Measurements from ENCODE around the gene GRAP2. TPM values are rescaled to one million over a fixed set of nuclear protein-coding genes. Genes with fewer than 3 reads are reported as not detected.
A peak's percentile ranks its signal among the peaks of the same experiment; 100 is the strongest.

Gene GRAP2
- total and polyA plus RNA-seq, 10 of the 15 experiments (the other 5 are each of a cell fraction or from before 2014, with no cell fraction given), result 3.3 to 79.1 (median 59.6) TPM

DNA sequence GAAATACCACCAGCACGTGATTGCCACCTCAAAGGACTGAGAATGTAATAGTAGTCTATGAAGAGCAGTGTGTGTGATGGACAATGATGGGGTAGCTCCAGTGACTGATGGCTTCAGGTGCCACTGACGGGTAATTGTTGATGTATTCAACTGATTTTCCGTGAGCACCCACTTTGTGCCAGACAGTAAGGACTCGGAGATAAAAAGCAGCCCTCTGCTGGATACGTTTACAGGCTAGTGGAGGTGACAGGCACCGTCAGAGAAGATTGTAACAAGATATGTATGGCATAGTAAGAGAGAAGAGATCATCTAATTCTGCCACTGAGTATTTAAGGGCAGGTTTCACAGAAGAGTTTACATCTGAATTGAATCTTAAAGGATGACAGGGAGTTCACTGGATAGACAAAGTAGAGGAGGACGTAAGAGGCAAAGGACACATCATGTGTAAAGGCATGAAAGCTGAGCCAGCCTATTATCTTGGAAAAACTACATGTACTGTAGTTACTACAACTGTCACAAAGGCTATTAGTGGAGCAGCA is 6.3 kb upstream of the GRAP2 start:
- H3K9ac ChIP-seq (ENCODE audit: control insufficient read depth, insufficient read depth, low read length), result no peak overlapping the region
- H3K9me3 ChIP-seq (replicated peaks; ENCODE audit: control insufficient read depth, insufficient read depth, low read length), result no peaks in the 10 kb centered on the region
- BruUV-seq (replicated peaks), result no TSS peak
- no peak overlapping the region for H3K4me2 ChIP-seq (ENCODE audit: control insufficient read depth, insufficient read depth)
- SMC1A ChIA-PET (ENCODE audit: uncharacterized antibody, unreplicated experiment), result interaction anchor here (1.3 to 5.4 kb wide), 3 partner anchors 23 to 36 kb away, joined by 4 to 29 read pairs (median 6); no protein-coding TSS in a partner anchor
- no peak overlapping the region for H3K27ac ChIP-seq (ENCODE audit: control insufficient read depth, insufficient read depth)
- FAIRE-seq (no peak), DNase-seq (ENCODE audit: low read depth, low spot score) (no peak), ATAC-seq (no peak)
- H3K27me3 ChIP-seq (replicated peaks in 1 of 2; ENCODE audit: control insufficient read depth in 2 of 2, insufficient read depth in 2 of 2, low read length in 1 of 2), result no peaks in the 10 kb centered on the region
- no peak overlapping the region for H2AFZ ChIP-seq (ENCODE audit: control insufficient read depth, low read depth, low read length)
- in situ Hi-C loops (cut with MboI), result no loop called here
- H4K20me1 ChIP-seq (ENCODE audit: control insufficient read depth, insufficient read depth), result no peaks in the 10 kb centered on the region
- CTCF ChIA-PET, result interaction anchor here (1.1 to 1.3 kb wide), 2 partner anchors 23 to 130 kb away, joined by 3 read pairs; no protein-coding TSS in a partner anchor
- no peaks in the 10 kb centered on the region for H3K36me3 ChIP-seq (ENCODE audit: control insufficient read depth in 2 of 2, insufficient read depth in 2 of 2, low read length in 1 of 2)
- no peak overlapping the region for H3K4me3 ChIP-seq
- TF ChIP-seq BHLHE40 (IDR thresholded peaks at IDR 0.05; ENCODE audit: borderline replicate concordance in 1 of 2, low read depth in 2 of 2, low read length in 1 of 2) (peak in 1 of 2 experiments; percentile 19; a peak in 1 of 4 replicates), NFYA (IDR thresholded peaks at IDR 0.05; ENCODE audit: borderline replicate concordance, low read depth, low read length) (no peak)
- WGBS (ENCODE audit: insufficient coverage, insufficient replicate concordance, low lambda C conversion rate, missing lambda C conversion rate), result 61% methylated on average over 7 of the region's 7 CpGs
- peaks cover 14% of the 10 kb centered on the region for H3K4me1 ChIP-seq (ENCODE audit: control insufficient read depth, insufficient read depth, low read length)
- RAD21 ChIA-PET (ENCODE audit: unreplicated experiment), result no interaction called here
- H3K79me2 ChIP-seq (ENCODE audit: control insufficient read depth, insufficient read depth, low read length), result peaks cover 2% of the 10 kb centered on the region
- POLR2A ChIA-PET, result no interaction called here
- intact Hi-C loops (cut with micrococcal nuclease; ENCODE audit: unreplicated experiment), result no loop called here

DNA sequence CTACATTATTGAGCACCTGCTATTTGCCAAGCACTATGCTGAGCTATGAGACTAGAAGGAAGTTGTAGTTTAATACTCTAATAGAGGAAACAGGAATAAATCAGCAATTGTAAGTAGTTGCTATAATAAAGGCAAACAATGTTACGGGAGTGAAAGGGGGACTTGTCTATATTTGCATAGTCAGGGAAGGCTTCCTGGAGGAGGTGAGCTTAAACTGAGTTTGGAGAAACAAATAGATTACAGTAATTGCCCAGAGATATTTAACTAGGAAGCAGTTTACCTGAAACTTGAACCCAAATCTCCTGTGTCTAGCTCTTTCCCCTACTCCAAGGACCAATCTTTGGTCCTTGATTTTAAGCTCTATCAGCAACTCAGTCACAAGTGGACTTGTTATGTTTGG is 5.2 kb upstream of the GRAP2 start:
- no peak overlapping the region for H3K9ac ChIP-seq (ENCODE audit: control insufficient read depth, insufficient read depth, low read length)
- peaks cover 24% of the 10 kb centered on the region for H3K4me1 ChIP-seq (ENCODE audit: control insufficient read depth, insufficient read depth, low read length)
- ATAC-seq (no peak), FAIRE-seq (no peak), DNase-seq (ENCODE audit: low read depth, low spot score) (no peak)
- ChIA-PET SMC1A (ENCODE audit: uncharacterized antibody, unreplicated experiment) (interaction anchor here (0.9 to 7.2 kb wide), 10 partner anchors 12 to 129 kb away, joined by 3 to 108 read pairs (median 5); no protein-coding TSS in a partner anchor), RAD21 (ENCODE audit: unreplicated experiment) (interaction anchor here (6.9 kb wide), 1 partner anchor 15 kb away, joined by 91 read pairs; no protein-coding TSS in a partner anchor), POLR2A (interaction anchor here (0.5 to 1.0 kb wide), 2 partner anchors 10 to 846 kb away, joined by 3 to 6 read pairs; no protein-coding TSS in a partner anchor), CTCF (interaction anchor here (1.1 to 1.3 kb wide), 3 partner anchors 22 to 129 kb away, joined by 3 to 4 read pairs (median 3); no protein-coding TSS in a partner anchor)
- in situ Hi-C loops (cut with MboI) (no loop called here), intact Hi-C loops (cut with micrococcal nuclease; ENCODE audit: unreplicated experiment) (no loop called here)
- H2AFZ ChIP-seq (ENCODE audit: control insufficient read depth, low read depth, low read length), result no peak overlapping the region
- 59% methylated on average over 1 of the region's 1 CpG for WGBS (ENCODE audit: insufficient coverage, insufficient replicate concordance, low lambda C conversion rate, missing lambda C conversion rate)
- no peaks in the 10 kb centered on the region for H4K20me1 ChIP-seq (ENCODE audit: control insufficient read depth, insufficient read depth)
- H3K27me3 ChIP-seq (replicated peaks in 1 of 2; ENCODE audit: control insufficient read depth in 2 of 2, insufficient read depth in 2 of 2, low read length in 1 of 2), result no peaks in the 10 kb centered on the region
- no peak overlapping the region for H3K27ac ChIP-seq (ENCODE audit: control insufficient read depth, insufficient read depth)
- no peaks in the 10 kb centered on the region for H3K36me3 ChIP-seq (ENCODE audit: control insufficient read depth in 2 of 2, insufficient read depth in 2 of 2, low read length in 1 of 2)
- no peak overlapping the region for H3K4me3 ChIP-seq
- peaks cover 6% of the 10 kb centered on the region for H3K79me2 ChIP-seq (ENCODE audit: control insufficient read depth, insufficient read depth, low read length)
- TF ChIP-seq ZBED1 (IDR thresholded peaks at IDR 0.05; ENCODE audit: borderline replicate concordance), result no peak
- TF ChIP-seq RAD51 (IDR thresholded peaks at IDR 0.05), result no peak
- BruUV-seq (replicated peaks), result no TSS peak
- no peak overlapping the region for H3K4me2 ChIP-seq (ENCODE audit: control insufficient read depth, insufficient read depth)
- no peaks in the 10 kb centered on the region for H3K9me3 ChIP-seq (replicated peaks; ENCODE audit: control insufficient read depth, insufficient read depth, low read length)
